HG02759 (cell line): ENCODE measurements around the gene MICAL3.

Experiments used
- ATAC-seq: cut with Tn5 transposase; IDR thresholded peaks from one replicate; pipeline ENCODE4 v1.9.1; 2021; ENCODE audit warnings: mild to moderate bottlenecking, moderate library complexity; ENCODE audit not compliant: unreplicated experiment

Gene MICAL3

GRCh38 chr22:17955590-17956379 is 68.6 kb downstream of the MICAL3 start:
- no peak for ATAC-seq

GRCh38 chr22:17954860-17955587 is 69.3 kb downstream of the MICAL3 start:
- ATAC-seq: no peak

- no peak for ATAC-seq
Measured at GRCh38 chr22:17954200-17954859, 70.0 kb downstream of the MICAL3 start.

- no peak for ATAC-seq
Measured at GRCh38 chr22:17953147-17953546, 71.2 kb downstream of the MICAL3 start.

GRCh38 chr22:17952273-17952801 is 72.0 kb downstream of the MICAL3 start:
- ATAC-seq: no peak

- no peak for ATAC-seq
Measured at GRCh38 chr22:17951315-17951714, 73.0 kb downstream of the MICAL3 start.

GRCh38 chr22:17950651-17951214 is 73.6 kb downstream of the MICAL3 start:
- no peak for ATAC-seq

GRCh38 chr22:17949642-17950473 is 74.5 kb downstream of the MICAL3 start:
- ATAC-seq: no peak

GRCh38 chr22:17948101-17948500 is 76.3 kb downstream of the MICAL3 start:
- no peak for ATAC-seq

- no peak for ATAC-seq
Measured at GRCh38 chr22:17946662-17947367, 77.5 kb downstream of the MICAL3 start.

GRCh38 chr22:17945888-17946648 is 78.3 kb downstream of the MICAL3 start:
- ATAC-seq: no peak

GRCh38 chr22:17945156-17945887 is 79.0 kb downstream of the MICAL3 start:
- ATAC-seq: no peak

- no peak for ATAC-seq
Measured at GRCh38 chr22:17944256-17944655, 80.1 kb downstream of the MICAL3 start.

GRCh38 chr22:17943533-17944249 is 80.7 kb downstream of the MICAL3 start:
- no peak for ATAC-seq

GRCh38 chr22:17942721-17943120 is 81.6 kb downstream of the MICAL3 start:
- no peak for ATAC-seq

- ATAC-seq: no peak
Measured at GRCh38 chr22:17941471-17942406, 82.6 kb downstream of the MICAL3 start.

GRCh38 chr22:17939579-17939978 is 84.8 kb downstream of the MICAL3 start:
- ATAC-seq: no peak
